GM21390 (cell line): ENCODE data around the gene NFYA.

ENCODE experiments used
- ATAC-seq: cut with Tn5 transposase; IDR thresholded peaks from one replicate; pipeline ENCODE4 v1.9.1; 2021; ENCODE audit not compliant: unreplicated experiment

Gene NFYA

DNA sequence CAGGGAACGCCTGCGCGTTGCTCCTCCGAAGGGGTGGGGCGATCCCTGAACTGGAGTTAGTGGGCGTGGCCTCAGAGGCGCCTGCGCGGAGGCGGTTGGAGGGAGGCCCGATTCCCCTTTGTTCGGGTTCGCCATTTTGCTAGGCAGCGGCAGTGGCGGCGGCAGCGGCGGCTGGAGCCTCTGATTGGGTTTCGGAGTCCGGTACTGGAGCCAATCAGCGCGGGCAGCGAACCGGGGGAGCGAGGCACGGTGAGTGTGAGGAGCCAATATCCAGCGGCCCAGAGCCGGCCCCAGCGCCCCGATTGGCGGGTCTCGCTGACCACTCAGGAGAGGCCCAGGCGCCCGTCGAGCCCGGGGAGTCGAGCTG is at the start of gene NFYA:
Gene NFYA (plus strand): TSS at position 139 of the 367 bp plus-strand sequence. CDS start 6,116 bp downstream, outside the sequence.
- ATAC-seq: peak; percentile 63

DNA sequence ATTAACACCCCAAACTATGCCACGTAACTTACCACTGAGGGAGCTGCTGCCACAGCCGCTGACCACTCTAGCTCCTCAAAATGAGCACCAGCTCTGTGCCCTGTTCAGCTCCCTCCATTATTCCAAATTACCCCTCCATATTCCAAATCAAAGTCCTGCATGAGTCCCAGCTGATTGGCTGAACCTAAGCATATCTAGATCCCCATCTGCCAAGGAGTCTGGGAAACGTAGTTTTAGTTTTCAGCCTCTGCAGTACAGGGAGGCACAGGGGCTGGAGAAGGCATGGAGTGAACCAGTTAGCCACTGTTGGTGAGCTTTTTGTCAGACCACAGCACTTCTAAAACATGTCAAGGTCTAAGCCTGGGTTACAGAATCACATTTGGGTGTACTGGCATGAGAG is 49.7 kb upstream of the NFYA start:
- ATAC-seq: no peak

DNA sequence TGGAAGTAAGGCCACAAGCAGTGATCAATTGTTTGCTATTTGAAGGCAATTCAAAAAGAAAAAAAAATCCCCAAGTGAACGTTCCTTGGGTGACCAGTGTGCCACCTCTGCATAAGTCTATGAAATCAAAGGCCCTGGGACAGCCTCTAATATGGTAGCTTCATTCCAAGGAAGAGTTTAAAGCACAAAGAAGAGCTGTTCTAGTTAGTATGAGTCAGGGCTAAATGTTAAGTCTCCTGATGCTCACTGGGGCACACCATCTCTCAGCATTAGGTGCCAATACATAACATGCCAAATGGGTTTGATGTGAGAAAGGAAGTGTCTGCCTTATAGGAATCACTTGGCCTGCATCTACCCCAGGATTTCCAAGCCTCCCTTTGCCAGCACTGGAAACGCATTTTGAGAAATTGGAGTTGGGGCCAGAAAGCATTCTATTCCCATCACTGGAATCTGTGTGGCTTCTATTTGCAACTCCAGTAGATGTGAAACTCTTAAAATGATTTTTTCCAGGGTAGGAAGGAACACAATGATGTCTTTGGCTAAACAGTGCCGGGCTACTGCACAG is 46.7 kb upstream of the NFYA start:
- ATAC-seq: no peak

DNA sequence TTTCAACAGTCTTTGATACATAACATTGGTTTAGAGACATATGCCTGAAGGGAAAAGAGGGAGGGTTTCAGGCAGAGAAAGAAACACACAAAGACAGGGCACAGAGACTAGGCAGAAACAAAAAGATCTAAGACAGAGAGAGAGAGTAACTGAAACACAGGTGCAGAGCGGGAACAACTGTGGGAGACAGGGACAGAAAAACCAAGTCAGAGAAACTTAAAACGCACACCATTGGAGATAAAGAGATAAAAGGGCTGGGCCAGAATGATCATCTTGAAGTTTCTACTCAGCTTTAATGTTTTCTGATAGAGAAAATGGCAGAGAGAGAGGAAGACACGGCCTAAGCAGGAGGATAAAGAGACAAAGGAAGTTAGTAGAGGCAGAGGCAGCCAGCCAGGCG is 45.5 kb upstream of the NFYA start:
- no peak for ATAC-seq

DNA sequence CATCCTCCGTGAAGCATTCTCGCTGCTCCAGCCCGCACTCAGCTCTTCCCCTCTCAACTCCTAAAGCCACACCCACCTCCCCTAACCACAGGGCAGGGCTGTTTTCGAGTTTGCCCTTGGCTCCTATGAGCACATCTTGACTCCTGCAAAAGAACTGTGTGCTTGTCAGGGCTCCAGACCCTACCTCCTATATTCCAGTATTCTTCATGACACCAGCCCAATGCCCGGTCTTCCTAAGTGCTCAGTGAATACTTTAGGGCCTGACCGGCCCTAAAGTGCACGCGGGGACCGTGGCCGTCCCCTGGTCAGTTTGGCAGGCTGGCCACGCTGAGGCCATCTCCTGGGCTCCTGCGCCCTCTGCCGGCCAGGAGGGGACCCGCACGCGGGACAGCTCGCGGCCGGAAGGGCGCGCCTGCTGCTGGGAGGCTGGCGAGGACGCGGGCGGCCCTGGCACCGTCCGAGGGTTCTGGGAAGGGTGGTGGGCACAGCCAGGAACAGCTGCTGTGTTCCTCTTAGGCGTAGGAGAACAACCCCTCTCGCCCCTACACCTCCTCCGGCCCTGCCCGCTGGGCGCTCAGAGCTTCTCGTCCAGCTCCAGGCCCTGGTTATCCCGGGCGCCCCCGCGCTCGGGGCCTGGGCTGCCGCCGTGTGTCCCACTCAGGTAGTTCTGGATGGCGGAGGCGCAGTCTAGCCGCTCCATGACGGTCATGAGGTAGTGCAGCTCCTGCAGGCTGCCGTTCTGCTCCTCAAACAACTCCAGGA is 44.8 kb upstream of the NFYA start:
- peak; percentile 90 for ATAC-seq

DNA sequence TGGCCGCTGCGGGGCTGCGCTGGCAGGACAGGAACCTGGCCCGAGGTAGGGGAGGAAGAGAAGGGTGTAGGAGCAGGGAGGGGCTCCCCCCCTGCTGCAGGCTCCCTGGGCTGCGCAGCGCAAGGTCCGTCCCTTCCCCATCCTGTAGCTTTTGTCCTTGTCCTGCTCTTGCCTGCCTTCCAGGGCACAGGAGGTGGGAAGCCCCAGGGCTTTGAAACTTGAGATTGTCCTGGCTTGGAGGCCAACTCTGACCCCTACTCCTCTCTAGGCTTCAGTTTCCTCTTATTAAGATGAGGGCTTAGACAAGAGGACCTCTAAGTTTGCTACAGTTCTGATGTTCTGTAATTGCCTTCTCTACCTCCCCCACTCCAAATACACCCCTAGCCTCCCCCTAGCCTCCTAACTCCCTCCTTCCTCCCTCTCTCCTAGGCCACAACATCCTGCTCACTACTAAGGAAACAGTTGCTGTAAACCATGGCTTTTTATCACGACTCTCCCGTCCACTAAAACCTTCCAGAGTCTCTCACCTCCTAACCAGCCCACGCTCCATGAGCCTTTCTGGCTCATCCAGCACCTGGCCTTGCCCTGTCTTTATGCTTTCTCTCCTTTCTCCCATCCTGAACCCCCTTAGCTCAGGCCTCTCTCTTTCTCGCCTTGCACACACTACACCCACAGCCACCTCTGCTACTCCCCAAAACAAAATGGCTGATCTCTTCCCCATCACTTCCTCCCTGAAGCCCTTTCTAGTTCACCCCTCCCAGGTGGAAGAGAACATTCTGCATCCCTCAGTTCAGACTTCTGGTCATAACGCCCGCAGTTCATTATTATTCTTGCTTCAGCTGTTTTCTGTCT is 44.0 kb upstream of the NFYA start:
- ATAC-seq: no peak

DNA sequence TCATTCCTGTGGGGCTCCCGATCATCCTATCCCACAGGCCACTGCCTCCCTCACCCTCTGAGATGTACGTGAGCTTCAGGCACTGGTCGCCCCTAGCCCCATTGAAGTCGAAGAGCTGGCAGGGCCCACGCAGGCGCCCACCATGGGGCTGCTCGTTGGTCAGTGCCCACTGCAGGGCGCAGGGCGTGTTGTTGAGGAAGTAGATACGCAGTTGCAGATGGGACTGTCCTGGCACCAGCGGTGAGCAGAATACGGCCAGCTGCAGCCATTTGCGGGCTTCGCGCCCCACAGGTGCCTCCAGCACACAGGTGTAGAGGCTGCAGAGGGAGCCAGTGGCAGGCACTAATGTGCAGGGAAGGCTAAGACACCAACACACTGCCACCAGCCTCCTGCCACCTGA is 39.9 kb upstream of the NFYA start:
- no peak for ATAC-seq

DNA sequence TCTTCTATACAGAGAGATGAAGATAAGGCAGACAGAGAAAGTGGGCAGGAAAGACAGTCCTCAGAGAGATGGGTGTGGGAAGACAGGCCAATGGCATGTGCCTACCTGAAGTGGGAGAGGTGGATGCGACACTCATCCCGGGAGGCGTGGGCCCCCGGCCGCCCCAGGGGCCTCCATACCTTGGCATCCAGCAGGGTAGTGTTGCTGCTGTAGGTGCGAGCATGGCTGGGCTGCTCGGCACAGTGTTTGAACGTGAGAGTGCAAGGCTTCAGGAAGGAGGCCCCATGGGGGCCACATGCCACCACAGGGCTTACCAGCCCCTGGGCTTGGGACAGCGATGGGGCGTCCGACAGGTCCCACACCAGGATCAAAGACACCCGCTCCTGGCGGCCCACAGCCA is 39.0 kb upstream of the NFYA start:
- ATAC-seq: no peak

DNA sequence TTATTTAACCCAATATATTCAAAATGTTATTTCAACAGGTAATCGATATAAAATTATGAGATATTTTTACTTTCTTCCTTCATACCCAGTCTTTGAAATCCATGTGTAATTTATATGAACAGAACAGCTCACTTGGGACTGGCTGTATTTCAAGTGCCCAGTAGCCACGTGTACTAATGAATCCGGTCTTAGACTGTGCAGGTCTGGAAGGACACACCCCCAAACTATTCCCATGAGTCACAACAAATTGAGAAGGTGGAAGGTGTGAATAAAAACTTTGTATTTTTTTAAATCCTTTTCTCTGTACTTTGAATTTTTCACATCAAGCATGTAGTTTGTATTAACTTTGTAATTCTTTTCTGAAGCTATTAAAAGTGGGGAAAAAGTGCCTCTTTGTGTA is 36.6 kb upstream of the NFYA start:
- ATAC-seq: no peak

DNA sequence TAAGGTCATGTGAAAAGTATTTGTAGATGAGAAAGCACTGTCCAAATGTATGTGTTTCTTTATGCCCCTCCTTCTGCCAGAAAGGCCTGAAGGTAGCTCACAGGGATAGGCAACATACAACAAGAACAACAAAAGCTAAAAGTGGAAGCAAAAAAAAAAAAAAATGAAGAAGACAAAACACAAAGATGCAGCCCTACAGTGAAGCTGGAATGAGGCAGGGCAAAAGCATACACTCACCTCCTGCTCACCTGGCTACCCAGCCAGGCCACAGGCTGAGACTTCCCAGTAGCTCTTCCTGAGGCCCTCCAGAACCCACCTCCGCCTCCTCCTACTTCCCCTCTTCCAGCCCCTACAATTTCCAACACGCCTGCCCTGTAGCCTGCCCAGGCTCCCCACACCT is 36.2 kb upstream of the NFYA start:
- no peak for ATAC-seq

DNA sequence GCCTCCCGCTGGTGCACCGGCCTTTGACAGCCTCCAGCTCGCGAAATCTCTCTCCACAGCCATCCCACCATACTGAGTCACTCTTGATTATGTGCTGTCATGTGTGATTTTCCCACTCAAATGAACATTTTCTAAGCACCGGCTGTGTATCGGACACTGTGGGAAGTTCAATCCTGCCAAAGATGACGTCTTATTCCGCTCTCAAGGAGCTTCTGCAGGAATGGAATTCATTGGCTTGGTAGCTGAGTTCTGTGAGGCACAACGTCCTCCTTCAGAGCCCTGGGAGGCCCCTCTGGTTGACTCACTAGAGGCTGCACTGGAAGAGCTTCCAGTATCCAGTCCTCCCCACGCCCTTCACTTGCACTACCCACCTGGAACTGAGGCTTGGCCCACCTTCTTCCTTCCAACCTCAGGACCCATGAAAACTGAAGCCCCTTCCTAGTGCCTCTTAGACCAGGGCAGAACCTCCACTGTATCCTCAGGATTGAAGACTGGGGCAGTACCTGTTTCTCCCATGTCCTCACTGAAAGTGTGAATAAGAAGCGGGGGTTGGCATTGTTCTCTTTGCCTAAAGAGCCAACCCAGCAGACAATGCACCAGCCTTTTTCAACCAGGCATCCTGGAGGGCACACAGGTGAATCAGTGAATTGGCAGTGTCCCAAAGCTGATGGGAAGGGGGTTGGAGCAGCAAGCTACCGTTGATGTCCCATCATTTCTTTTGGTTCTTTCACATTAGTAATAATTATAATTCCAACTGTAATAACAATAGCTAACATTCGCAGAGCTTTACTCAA is 35.5 kb upstream of the NFYA start:
- no peak for ATAC-seq

DNA sequence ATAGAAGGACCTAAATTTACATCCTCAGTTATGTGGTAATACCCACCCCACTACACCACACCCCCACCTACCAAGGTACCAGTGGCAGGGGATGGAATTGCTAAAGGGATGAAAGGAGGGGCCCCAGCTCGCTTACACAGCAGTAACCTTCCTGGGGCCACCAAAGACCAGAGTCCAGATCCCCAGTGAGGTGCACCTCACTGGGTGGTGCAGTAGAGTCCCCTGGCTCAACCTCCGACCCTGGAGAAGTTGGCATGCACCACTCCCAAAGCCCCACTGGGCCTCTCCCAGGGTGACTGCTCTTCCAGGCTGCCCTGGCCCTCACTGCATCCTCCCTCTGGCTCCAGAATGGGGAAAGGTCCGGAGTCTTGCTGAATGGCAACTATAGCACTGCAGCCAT is 34.6 kb upstream of the NFYA start:
- ATAC-seq: no peak

DNA sequence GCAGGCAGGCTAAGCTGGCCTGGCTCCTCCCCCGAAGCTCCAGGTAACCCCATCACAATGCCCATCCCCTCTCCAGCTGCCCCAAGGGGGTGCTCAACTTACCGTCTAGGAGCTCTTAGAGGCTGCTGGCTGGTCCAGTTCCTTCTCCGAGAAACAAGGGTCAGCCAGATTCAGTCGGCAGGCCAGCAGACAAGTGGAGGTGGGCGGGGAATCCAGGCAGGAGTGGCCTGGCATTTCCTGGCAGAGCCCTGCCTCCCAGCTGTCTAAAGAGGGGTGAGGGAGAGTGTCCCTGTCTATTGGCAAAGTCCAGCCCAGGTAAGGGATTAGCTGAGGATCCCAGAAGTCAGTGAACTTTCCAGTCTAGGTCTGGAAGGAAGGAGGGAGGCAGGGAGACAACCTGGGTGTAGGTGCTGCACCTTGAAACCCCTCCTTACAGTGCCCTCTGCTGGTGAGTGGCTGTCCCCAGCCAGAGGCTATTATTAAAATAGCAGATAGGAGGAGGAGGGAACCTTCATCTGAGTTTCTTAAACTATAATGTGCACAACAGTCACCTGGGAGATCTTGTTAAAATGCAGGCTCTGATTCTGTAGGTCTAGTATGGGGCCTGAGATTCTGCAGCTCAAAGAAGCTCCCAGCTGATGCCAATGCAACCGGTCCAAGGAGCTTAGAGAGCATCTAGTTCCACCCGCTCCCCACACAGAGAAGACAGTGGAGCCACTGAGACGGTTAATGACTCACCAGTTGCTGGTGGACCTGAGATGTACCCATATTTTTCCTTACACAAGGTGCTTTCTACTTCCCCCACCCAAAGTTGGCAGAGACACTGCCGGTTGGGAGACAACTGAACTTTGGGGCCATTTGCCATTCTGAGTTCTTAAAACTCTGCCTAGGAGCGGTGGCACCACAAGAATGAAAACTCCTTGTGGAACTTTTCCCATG is 33.4 kb upstream of the NFYA start, which contains the start of gene UNC5CL:
Gene UNC5CL (minus strand): TSS at position 162 of the 939 bp plus-strand sequence. CDS start 4,147 bp downstream, outside the sequence.
- ATAC-seq: no peak

DNA sequence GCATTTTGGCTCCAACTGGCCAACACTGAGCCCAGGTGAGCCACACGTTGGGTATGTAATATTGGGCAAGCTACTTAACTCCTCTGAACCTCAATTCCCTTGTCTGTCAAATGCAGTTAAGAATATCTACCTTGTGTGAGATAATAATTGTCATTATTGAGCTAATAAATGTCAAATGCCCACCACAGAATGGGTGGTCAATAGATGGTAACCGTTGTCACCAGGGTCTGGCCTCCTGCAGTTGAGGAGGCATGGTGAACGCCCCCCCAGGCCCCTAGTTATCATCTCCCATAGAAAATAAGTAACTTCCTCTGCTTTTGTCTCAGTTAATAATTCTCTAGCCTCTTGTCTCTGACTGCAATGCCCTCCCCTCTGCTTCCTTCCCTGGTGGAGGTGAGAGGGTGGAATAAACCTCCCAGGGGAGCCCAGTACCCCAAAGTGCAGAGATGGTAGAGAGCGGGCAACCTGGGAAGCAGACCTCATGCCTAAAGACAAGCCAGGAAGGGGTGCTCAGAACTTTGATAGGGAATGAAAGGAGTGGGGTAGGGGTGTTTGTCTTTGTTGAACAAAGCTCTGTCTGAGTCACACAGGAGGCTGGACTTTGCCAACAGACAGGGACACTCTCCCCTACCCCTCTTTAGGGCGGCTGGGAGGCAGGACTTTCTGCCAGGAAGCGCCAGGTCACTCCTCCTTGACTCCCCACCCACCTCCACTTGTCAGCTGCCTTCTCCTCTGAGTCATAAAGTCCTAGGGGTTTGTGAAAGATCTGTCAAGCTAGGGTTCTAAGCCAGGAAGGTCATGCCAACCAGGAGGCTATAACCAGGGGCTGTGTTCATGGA is 32.5 kb upstream of the NFYA start:
- ATAC-seq: no peak

DNA sequence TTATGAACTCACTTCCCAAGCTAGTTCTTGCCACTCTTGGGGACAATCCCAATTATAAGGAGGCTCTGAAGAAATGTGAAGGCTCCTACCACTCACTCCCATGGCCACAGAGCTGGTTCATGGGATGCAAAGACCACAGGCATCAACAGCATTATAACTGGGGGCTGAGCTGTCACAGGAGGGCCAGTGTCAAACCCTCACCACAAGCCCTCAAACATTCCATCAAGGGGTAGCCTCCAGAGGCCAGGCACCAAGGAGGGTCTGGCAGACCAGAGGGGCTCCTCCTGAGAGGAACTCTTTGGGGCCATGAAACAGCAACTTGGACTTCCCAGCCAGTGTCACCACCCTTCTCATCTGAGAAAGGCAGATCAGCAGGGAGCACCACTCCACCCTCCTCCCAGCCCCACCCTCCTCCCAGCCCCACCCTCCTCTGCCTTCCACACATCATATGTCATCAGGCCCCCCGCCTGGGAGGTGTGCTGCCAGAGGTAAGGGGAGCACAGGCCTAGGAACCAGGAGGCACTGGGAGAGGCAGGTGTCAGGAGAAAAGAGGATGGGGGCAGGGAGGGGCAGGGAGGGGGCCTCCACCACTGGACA is 31.7 kb upstream of the NFYA start:
- no peak for ATAC-seq

DNA sequence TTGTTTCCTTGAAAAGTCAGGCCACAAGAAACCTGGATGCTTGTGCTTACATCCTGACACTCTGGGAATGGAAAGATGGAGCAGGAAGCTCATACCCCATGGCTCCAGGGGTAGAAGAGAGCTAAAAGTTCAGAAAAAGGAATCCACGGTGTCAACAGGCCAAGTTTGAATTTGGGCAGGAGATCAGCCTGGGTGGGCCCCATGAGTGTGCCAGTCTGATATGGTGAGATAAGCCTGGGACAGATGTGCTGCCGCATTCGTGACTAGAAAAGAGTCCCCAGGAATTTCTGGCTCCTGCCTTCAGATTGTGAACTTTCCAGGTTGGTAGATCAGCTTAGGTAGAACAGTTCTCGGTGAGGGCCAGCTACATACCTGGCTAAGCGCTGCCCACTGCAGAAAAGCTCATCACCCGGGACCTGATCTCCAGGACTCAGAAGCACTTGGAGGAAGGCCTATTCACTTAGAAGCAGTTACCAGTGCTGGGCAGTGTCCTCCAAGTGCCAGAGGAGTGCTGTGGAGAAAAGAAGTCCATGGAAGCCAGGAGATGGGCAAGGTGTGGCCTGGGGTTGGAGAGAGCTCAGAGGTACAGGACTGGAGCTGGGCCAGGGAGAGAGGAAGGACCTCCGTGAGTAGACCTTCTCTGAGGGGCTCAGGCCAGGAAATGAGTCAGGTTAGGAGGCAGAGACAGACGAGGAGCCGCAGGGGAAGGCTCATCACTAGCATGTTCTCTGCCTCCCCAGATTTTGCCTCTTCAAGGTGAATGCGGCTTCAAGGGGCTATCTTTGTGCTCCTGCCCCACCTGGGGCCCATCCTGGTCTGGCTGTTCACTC is 30.3 kb upstream of the NFYA start, which contains the start of gene TSPO2:
Gene TSPO2 (plus strand): TSS at position 242 of the 830 bp plus-strand sequence. CDS start 519 bp downstream, at position 761.
- no peak for ATAC-seq

DNA sequence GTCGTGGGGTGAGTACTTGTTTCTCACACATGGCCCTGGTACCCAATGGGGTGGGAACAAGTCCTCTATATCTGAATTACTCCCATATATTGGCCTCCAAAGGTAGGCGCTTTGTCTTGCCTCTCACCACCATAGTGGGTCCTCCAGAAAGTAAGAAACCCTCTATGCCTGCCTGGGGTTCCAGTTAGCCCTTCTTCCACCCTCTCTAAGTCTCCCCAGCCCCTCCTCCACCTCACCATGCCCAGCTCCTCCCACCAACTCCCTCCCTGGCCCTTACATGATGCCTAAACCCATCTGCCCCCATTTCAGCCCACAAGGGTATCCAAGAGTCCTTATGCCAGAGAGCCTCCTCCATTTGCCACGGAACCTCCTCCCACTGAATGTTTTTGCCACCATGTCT is 29.6 kb upstream of the NFYA start:
- ATAC-seq: no peak

DNA sequence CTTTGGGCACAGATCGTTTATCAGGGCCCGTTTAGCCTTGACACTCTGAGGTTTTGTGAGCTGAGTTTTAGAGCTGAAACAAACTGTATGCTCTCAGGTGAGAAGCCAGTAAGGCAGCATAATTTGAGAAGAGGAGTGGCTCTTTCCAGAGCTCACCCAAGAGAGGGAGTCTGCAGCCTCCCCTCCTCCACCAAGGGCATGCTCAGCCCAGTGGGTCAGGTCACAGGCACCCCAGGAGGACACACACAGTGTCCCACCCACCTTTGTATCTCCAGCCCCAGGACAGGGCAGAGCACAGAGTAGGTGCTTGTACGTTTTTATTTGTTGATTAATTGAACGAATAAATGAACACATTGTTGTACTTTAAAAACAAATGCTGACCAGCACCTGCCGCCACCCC is 27.1 kb upstream of the NFYA start:
- ATAC-seq: no peak
